IPS DF 6.9 (cell line): ENCODE data around the gene SPOCK2.

Source experiments
- DNase-seq: peaks from one replicate; pipeline ENCODE4 v3.0.0-alpha.2; 2013; ENCODE audit warnings: low read depth, low spot score
- H3K27ac ChIP-seq: one replicate; pipeline ENCODE4 v1.5.1; 2013; ENCODE audit warnings: low read length, control low read depth
- H3K27me3 ChIP-seq: 2 replicates; pipeline ENCODE4 v1.6.1; 2013; ENCODE audit warnings: mild to moderate bottlenecking, low read length; ENCODE audit not compliant: control insufficient read depth, insufficient read depth
- H3K36me3 ChIP-seq: 2 replicates; pipeline ENCODE4 v1.6.1; 2013; ENCODE audit warnings: low read length; ENCODE audit not compliant: control insufficient read depth, insufficient read depth
- H3K4me1 ChIP-seq: 2 replicates; pipeline ENCODE4 v1.6.1; 2013; ENCODE audit warnings: low read length; ENCODE audit not compliant: control insufficient read depth, insufficient read depth
- H3K4me3 ChIP-seq: 2 replicates; pipeline ENCODE4 v1.5.1; 2013; ENCODE audit warnings: mild to moderate bottlenecking, low read length
- H3K9me3 ChIP-seq: 2 replicates; pipeline ENCODE4 v1.6.1; 2013; ENCODE audit warnings: low read length, inconsistent platforms; ENCODE audit not compliant: control insufficient read depth, insufficient read depth
- WGBS: extraction: QIAGEN DNeasy Blood & Tissue Kit; methylation state at CpG from one replicate; pipeline ENCODE4 v1.1.7; 2013; ENCODE audit warnings: mixed read lengths, missing lambda C conversion rate; ENCODE audit not compliant: insufficient read length, insufficient coverage; 5-methylcytosine and 5-hydroxymethylcytosine counted together

SPOCK2 gene

GRCh38 chr10:72081210-72081609, 7.1 kb downstream of the SPOCK2 start:
- Histone ChIP-seq H3K27ac (no peak overlapping the region), H3K4me1 (no peaks in the 10 kb centered on the region; the same call in 1 of the 2 replicates), H3K27me3 (peaks cover 3% of the 10 kb centered on the region; the same call in 1 of the 2 replicates), H3K9me3 (no peaks in the 10 kb centered on the region), H3K4me3 (no peak overlapping the region), H3K36me3 (no peaks in the 10 kb centered on the region)
- no CpG with 5 or more reads among the region's 9 CpGs for WGBS
- DNase-seq: no peak

GRCh38 chr10:72080042-72080975, 8.0 kb downstream of the SPOCK2 start:
- Histone ChIP-seq H3K4me3 (no peak overlapping the region), H3K27ac (no peak overlapping the region), H3K9me3 (no peaks in the 10 kb centered on the region), H3K4me1 (no peaks in the 10 kb centered on the region; the same call in 1 of the 2 replicates), H3K27me3 (peaks cover 2% of the 10 kb centered on the region; the same call in 1 of the 2 replicates), H3K36me3 (no peaks in the 10 kb centered on the region)
- no peak for DNase-seq
- no CpG with 5 or more reads among the region's 14 CpGs for WGBS

- Histone ChIP-seq H3K4me1 (no peaks in the 10 kb centered on the region; the same call in 1 of the 2 replicates), H3K36me3 (no peaks in the 10 kb centered on the region), H3K4me3 (no peak overlapping the region), H3K27ac (no peak overlapping the region), H3K9me3 (no peaks in the 10 kb centered on the region), H3K27me3 (no peaks in the 10 kb centered on the region)
- no CpG with 5 or more reads among the region's 5 CpGs for WGBS
- no peak for DNase-seq
Observed at GRCh38 chr10:72079356-72079755, 9.0 kb downstream of the SPOCK2 start.

DNA sequence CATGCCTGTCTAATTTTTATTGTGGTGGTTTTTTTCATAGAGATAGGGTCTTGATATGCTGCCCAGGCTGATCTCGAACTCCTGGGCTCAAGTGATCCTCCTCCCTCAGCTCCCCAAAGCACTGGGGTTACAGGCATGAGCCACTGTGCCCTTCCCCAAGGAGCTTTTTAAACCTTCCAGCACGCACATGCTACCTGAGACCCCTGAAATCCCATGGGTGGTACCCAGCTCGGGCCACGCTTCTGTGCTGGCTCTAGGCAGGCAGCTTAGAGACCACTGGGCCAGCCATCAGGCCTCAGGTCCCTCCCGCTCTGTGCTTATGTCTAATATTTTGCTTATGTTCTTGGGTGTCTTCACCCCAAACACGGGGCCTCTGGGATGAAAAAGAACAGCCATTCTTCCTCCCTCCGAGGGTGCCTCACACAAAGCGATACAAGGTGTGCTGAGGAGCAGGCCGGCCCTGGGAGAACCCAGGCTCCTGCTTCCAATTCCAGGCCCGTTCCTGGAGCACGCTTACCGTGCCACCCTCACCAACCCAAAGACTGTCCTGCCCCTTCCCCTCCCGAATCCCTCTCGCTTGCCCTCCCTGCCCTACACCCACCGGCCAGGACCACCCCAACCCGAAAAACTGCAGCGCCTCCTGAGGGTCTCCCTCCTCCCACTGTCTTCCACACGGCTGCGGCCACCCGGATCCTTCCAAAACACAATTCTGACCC, 10.9 kb downstream of the SPOCK2 start:
- no peaks in the 10 kb centered on the region for H3K36me3 ChIP-seq
- no CpG with 5 or more reads among the region's 20 CpGs for WGBS
- no peaks in the 10 kb centered on the region; the same call in 1 of the 2 replicates for H3K4me1 ChIP-seq
- no peak overlapping the region for H3K27ac ChIP-seq
- H3K27me3 ChIP-seq: no peaks in the 10 kb centered on the region
- H3K4me3 ChIP-seq: no peak overlapping the region
- DNase-seq: no peak
- no peaks in the 10 kb centered on the region for H3K9me3 ChIP-seq

GRCh38 chr10:72076756-72077155, 11.6 kb downstream of the SPOCK2 start:
- no peak overlapping the region for H3K27ac ChIP-seq
- no peaks in the 10 kb centered on the region for H3K27me3 ChIP-seq
- H3K9me3 ChIP-seq: no peaks in the 10 kb centered on the region
- H3K4me3 ChIP-seq: no peak overlapping the region
- DNase-seq: no peak
- H3K36me3 ChIP-seq: no peaks in the 10 kb centered on the region
- no CpG with 5 or more reads among the region's 5 CpGs for WGBS
- H3K4me1 ChIP-seq: no peaks in the 10 kb centered on the region; the same call in 1 of the 2 replicates

DNA sequence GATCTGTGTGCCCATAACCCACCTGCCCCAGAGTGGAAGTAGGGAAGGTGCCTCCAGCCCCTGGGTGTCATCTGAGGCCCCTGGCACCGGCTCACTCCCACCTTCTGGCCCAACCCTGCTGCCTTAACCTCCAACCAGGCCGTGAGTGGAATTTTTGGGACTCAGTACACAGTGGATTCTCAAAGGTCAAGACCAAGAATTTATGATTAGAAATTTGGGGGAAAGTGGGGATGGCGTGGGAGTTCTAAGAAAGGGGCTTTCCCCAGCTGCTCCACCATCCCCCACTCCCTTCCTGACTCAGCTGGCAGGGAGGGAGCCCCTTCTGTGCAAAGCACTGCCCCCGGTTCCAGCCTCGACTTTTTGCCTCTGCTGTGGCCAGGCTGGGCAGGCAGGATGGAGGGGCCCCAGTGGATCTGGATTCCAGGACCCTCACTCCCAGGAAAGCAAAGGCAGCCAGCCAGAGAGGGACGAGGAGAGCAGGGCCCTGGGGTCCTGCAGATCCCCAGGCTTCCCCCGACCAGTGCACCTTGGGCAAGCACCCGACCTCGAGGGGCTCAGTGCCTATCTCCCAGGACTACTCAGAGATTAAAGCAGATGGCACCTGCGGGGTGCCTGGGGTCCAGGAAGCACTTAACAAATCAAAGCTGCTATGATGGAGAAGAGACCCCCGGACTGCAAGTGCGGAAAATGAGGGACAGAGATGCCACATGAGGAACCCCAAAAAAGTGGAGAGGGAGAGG, 12.8 kb downstream of the SPOCK2 start:
- H3K27me3 ChIP-seq: no peaks in the 10 kb centered on the region
- H3K36me3 ChIP-seq: no peaks in the 10 kb centered on the region
- no peaks in the 10 kb centered on the region for H3K9me3 ChIP-seq
- no peak for DNase-seq
- no peak overlapping the region for H3K27ac ChIP-seq
- H3K4me3 ChIP-seq: no peak overlapping the region
- no peaks in the 10 kb centered on the region; the same call in 1 of the 2 replicates for H3K4me1 ChIP-seq
- WGBS: no CpG with 5 or more reads among the region's 12 CpGs

DNA sequence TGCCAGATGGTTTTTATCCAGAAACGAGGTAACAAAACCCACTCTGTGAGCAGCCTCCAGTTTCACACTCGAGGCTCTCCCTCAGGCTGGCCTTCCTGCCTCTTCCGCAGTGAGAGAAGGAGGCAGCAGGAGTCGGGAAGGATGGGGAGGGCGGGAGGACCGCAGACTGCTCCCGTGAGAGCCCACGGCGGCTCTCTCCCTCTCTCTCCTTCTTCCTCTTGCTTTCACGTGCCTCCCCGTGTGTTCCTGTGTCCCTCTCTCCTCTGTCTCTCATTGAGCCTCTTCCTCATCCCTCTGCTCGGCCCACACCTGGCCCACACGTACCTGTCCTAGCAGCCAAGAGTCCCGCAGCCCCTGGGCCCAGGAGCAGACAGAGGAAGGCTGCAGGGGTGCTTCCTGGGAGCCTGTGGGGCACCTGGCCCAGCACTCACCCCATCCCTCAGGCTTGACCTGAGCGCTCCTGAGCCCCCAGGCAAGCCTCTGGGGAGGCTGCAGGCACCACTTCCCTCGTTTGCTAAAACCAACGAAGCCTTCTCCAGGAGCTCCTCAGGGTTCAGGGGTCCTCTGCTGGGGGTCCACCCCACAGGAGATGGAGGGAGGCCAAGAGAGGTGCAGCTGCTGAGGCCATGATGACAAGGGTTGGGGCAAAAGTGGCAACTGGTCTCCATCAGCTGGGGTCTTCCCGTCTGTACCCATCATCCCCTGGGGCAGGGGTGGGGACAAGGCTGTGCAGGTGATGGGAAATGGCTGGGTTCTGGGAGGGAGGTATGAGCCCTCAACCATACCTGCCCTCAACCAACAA, 13.6 kb downstream of the SPOCK2 start:
- Histone ChIP-seq H3K9me3 (no peaks in the 10 kb centered on the region), H3K4me3 (no peak overlapping the region), H3K36me3 (no peaks in the 10 kb centered on the region), H3K4me1 (0 out of 2 replicates have a peak, but pooled peaks cover 2% of the 10 kb centered on the region), H3K27ac (no peak overlapping the region), H3K27me3 (no peaks in the 10 kb centered on the region)
- DNase-seq: no peak
- WGBS: no CpG with 5 or more reads among the region's 18 CpGs

GRCh38 chr10:72073708-72074573, 14.4 kb downstream of the SPOCK2 start:
- no peaks in the 10 kb centered on the region for H3K27me3 ChIP-seq
- no peaks in the 10 kb centered on the region for H3K36me3 ChIP-seq
- H3K9me3 ChIP-seq: no peaks in the 10 kb centered on the region
- no peak overlapping the region; the same call in 1 of the 2 replicates for H3K4me3 ChIP-seq
- no peak overlapping the region for H3K27ac ChIP-seq
- 0 out of 2 replicates have a peak, but pooled peaks cover 2% of the 10 kb centered on the region for H3K4me1 ChIP-seq
- WGBS: no CpG with 5 or more reads among the region's 14 CpGs
- no peak for DNase-seq

DNA sequence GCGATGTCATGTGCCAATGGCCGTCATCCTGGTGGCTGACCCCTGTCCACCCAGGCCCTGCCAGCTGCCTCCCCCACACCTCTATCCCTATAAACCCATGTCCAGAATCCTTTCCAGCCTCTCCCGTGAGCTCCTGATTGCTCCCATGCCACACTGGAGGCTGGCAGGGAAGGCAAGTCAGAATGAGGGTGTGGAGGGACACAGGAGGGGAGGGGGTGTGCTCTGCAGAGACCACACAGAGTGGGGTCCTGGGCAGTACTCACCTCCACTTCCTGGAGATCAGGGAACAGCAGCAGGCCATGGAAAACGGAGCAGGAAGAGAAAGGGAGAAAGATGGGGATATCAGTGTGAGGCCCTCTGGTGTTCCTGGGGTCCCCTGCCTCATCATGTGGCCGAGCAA, 15.7 kb downstream of the SPOCK2 start:
- no peak overlapping the region for H3K27ac ChIP-seq
- H3K36me3 ChIP-seq: no peaks in the 10 kb centered on the region
- H3K4me3 ChIP-seq: no peak overlapping the region
- 0 out of 2 replicates have a peak, but pooled peaks cover 2% of the 10 kb centered on the region for H3K4me1 ChIP-seq
- H3K27me3 ChIP-seq: no peaks in the 10 kb centered on the region
- WGBS: no CpG with 5 or more reads among the region's 5 CpGs
- no peak for DNase-seq
- no peaks in the 10 kb centered on the region for H3K9me3 ChIP-seq
